Breast epithelium (tissue), 3 donors: ENCODE data around the gene SLC49A4.

Experiments
- POLR2A ChIP-seq: fragments of 450-650 bp; IDR thresholded peaks from one replicate; pipeline ENCODE4 v1.6.1; 2016; ENCODE audit warnings: antibody characterized with exemption, mild to moderate bottlenecking, moderate library complexity
- POLR2AphosphoS5 ChIP-seq, 3 donors: sonication (generic); formaldehyde crosslinking; IDR thresholded peaks; one replicate each; pipeline ENCODE4 v1.6.1; 2017; ENCODE audit warnings: antibody characterized with exemption in 3 of 3
- TF ChIP-seq, protein P1 (sequence below), 3 donors: fragments of 450-650 bp; IDR thresholded peaks; one replicate each; pipeline ENCODE4 v1.5.1; 2016 to 2017; ENCODE audit warnings: antibody characterized with exemption in 3 of 3, mild to moderate bottlenecking in 3 of 3, moderate library complexity in 3 of 3

DNA sequence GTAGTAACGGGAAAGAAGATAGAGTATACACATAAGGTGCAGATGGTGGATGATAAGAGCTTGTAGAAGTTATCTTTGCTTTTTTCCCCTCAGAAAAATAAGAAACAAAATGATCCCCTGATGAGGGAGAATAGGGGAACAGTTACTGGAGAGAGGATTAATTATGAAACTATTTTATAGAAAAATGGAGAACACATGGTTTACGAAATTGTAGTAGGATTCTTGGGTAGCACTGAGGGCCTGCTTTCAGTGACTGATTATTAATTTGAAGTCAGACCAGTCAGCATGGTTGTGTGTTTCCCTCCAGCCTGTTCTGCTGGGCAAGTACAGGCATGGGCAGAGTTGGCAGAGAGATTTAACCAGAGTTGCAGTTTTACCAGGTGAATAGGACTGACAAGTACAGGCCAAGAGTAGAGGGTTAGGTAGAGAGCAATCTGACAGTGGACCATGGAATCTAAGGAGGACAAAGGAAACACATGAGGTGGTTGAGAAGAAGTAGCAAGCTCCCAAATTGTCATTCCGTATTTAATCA, 5.9 kb downstream of the SLC49A4 start:
- no peak for TF ChIP-seq POLR2A
- TF ChIP-seq, protein P1, sequence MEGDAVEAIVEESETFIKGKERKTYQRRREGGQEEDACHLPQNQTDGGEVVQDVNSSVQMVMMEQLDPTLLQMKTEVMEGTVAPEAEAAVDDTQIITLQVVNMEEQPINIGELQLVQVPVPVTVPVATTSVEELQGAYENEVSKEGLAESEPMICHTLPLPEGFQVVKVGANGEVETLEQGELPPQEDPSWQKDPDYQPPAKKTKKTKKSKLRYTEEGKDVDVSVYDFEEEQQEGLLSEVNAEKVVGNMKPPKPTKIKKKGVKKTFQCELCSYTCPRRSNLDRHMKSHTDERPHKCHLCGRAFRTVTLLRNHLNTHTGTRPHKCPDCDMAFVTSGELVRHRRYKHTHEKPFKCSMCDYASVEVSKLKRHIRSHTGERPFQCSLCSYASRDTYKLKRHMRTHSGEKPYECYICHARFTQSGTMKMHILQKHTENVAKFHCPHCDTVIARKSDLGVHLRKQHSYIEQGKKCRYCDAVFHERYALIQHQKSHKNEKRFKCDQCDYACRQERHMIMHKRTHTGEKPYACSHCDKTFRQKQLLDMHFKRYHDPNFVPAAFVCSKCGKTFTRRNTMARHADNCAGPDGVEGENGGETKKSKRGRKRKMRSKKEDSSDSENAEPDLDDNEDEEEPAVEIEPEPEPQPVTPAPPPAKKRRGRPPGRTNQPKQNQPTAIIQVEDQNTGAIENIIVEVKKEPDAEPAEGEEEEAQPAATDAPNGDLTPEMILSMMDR (IDR thresholded peaks at IDR 0.05): no peak
- no peak for TF ChIP-seq POLR2AphosphoS5 (IDR thresholded peaks at IDR 0.05)
